ENCODE measurements around the gene EIF2S1.

GRCh38 chr14:67313153-67313552 lies 47.0 kb upstream of the EIF2S1 start:
- no peak for TF ChIP-seq EZH2 (IDR thresholded peaks at IDR 0.05; ENCODE audit: borderline replicate concordance, low read length)
- TF ChIP-seq, protein P1, sequence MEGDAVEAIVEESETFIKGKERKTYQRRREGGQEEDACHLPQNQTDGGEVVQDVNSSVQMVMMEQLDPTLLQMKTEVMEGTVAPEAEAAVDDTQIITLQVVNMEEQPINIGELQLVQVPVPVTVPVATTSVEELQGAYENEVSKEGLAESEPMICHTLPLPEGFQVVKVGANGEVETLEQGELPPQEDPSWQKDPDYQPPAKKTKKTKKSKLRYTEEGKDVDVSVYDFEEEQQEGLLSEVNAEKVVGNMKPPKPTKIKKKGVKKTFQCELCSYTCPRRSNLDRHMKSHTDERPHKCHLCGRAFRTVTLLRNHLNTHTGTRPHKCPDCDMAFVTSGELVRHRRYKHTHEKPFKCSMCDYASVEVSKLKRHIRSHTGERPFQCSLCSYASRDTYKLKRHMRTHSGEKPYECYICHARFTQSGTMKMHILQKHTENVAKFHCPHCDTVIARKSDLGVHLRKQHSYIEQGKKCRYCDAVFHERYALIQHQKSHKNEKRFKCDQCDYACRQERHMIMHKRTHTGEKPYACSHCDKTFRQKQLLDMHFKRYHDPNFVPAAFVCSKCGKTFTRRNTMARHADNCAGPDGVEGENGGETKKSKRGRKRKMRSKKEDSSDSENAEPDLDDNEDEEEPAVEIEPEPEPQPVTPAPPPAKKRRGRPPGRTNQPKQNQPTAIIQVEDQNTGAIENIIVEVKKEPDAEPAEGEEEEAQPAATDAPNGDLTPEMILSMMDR (conservative IDR thresholded peaks at IDR 0.05 in 1 of 2, IDR thresholded peaks at IDR 0.05 in 1 of 2; ENCODE audit: extremely low read depth in 1 of 2, insufficient read depth in 1 of 2, low read depth in 1 of 2, low read length in 2 of 2), result no peak

Measured in mammary epithelial cell (primary cell).